Smooth muscle cell (in vitro differentiated cells): ENCODE measurements around the gene ATAD3C. TPM values are rescaled to one million over a fixed set of nuclear protein-coding genes. Genes with fewer than 3 reads are reported as not detected.

ENCODE experiments used
- DNase-seq: peaks from one replicate; lab custom pipeline; 2025; ENCODE audit not compliant: unreplicated experiment; lab: John Stamatoyannopoulos, UW
- H2AFZ ChIP-seq: fragments of 200-600 bp; sonication (generic); 2 replicates; pipeline ENCODE4 v1.6.0; 2016; ENCODE audit warnings: antibody characterized with exemption, low read depth, mild to moderate bottlenecking
- H3F3A ChIP-seq: fragments of 200-600 bp; sonication (generic); 2 replicates; pipeline ENCODE4 v1.6.0; 2017; ENCODE audit warnings: antibody characterized with exemption, low read depth
- H3K27ac ChIP-seq: fragments of 200-600 bp; sonication (generic); 2 replicates; pipeline ENCODE4 v1.5.1; 2016; ENCODE audit warnings: low read depth, mild to moderate bottlenecking
- H3K27me3 ChIP-seq: fragments of 200-600 bp; sonication (generic); 2 replicates; pipeline ENCODE4 v1.6.1; 2016; ENCODE audit warnings: low read depth, mild to moderate bottlenecking
- H3K36me3 ChIP-seq: fragments of 200-600 bp; sonication (generic); 2 replicates; pipeline ENCODE4 v1.5.1; 2016; ENCODE audit warnings: low read depth
- H3K4me1 ChIP-seq: fragments of 200-600 bp; sonication (generic); 2 replicates; pipeline ENCODE4 v1.5.1; 2016; ENCODE audit warnings: low read depth
- H3K4me2 ChIP-seq: fragments of 200-600 bp; sonication (generic); 2 replicates; pipeline ENCODE4 v1.6.0; 2016; ENCODE audit warnings: mild to moderate bottlenecking
- H3K4me3 ChIP-seq: fragments of 200-600 bp; sonication (generic); 2 replicates; pipeline ENCODE4 v1.5.1; 2016; ENCODE audit warnings: mild to moderate bottlenecking
- H3K79me2 ChIP-seq: fragments of 200-600 bp; sonication (generic); 2 replicates; pipeline ENCODE4 v1.6.0; 2016; ENCODE audit warnings: low read depth, mild to moderate bottlenecking
- H3K9ac ChIP-seq: fragments of 200-600 bp; sonication (generic); 2 replicates; pipeline ENCODE4 v1.6.0; 2016; ENCODE audit warnings: low read depth
- H3K9me3 ChIP-seq: fragments of 200-600 bp; sonication (generic); replicated peaks from 2 replicates; pipeline ENCODE4 v1.5.1; 2016; ENCODE audit warnings: low read depth
- H4K20me1 ChIP-seq: fragments of 200-600 bp; sonication (generic); 2 replicates; pipeline ENCODE4 v1.6.0; 2016; ENCODE audit warnings: low read depth
- CTCF ChIP-seq: fragments of 200-600 bp; sonication (generic); IDR thresholded peaks from 2 replicates; pipeline ENCODE4 v1.5.1; 2017; ENCODE audit warnings: borderline replicate concordance, mild to moderate bottlenecking, antibody characterized with exemption; ENCODE audit not compliant: insufficient read depth, poor library complexity, severe bottlenecking
- WGBS: methylation state at CpG from one replicate; pipeline ENCODE4 v1.1.7; 2016; ENCODE audit warnings: low lambda C conversion rate; 5-methylcytosine and 5-hydroxymethylcytosine counted together
- polyA plus RNA-seq: library from polyadenylated mRNA; unstranded; fragments of >200 nt; fragmentation: Nextera tagmentation; extraction: Ambion mirVana; gene quantifications from 2 replicates; pipeline ENCODE4 v1.2.1, GENCODE V29; 2016
- total RNA-seq: library from RNA; depleted of rRNA; stranded (reverse); fragments of >200 nt; gene quantifications from 2 replicates; pipeline ENCODE4 v1.2.3, GENCODE V29; 2014

The ATAD3C gene
- total and polyA plus RNA-seq, 2 experiments from 2014 or later, result 0.09 to 0.86 TPM

GRCh38 chr1:1435911-1436629, 13.4 kb upstream of the ATAD3C start:
- Histone ChIP-seq H3F3A (peaks cover 14% of the 10 kb centered on the region), H4K20me1 (peaks cover 26% of the 10 kb centered on the region), H3K9me3 (no peaks in the 10 kb centered on the region), H3K36me3 (no peaks in the 10 kb centered on the region), H3K27ac (no peak overlapping the region), H2AFZ (no peak overlapping the region), H3K9ac (peak overlapping the region; percentile 43), H3K4me2 (peak overlapping the region; percentile 97), H3K4me3 (peak overlapping the region; percentile 59), H3K79me2 (peaks cover 16% of the 10 kb centered on the region), H3K4me1 (peaks cover 50% of the 10 kb centered on the region), H3K27me3 (no peaks in the 10 kb centered on the region)
- no peak for TF ChIP-seq CTCF
- 33% methylated on average over 17 of the region's 40 CpGs for WGBS
- no peak for DNase-seq

GRCh38 chr1:1436630-1437032, 12.9 kb upstream of the ATAD3C start:
- Histone ChIP-seq H3K4me3 (peak overlapping the region; percentile 59), H3K9ac (peak overlapping the region; percentile 43), H3K79me2 (peaks cover 16% of the 10 kb centered on the region), H3K27me3 (no peaks in the 10 kb centered on the region), H4K20me1 (peaks cover 26% of the 10 kb centered on the region), H3K4me1 (peaks cover 44% of the 10 kb centered on the region), H3K4me2 (peak overlapping the region; percentile 97), H2AFZ (no peak overlapping the region), H3F3A (peaks cover 14% of the 10 kb centered on the region), H3K27ac (no peak overlapping the region), H3K36me3 (no peaks in the 10 kb centered on the region), H3K9me3 (no peaks in the 10 kb centered on the region)
- no peak for TF ChIP-seq CTCF
- 91% methylated on average over 7 of the region's 7 CpGs for WGBS
- DNase-seq, result no peak

GRCh38 chr1:1437033-1437903, 12.2 kb upstream of the ATAD3C start:
- peaks cover 14% of the 10 kb centered on the region for H3F3A ChIP-seq
- peak overlapping the region; percentile 97 for H3K4me2 ChIP-seq
- H3K79me2 ChIP-seq, result peaks cover 16% of the 10 kb centered on the region
- no peak for TF ChIP-seq CTCF
- 91% methylated on average over 31 of the region's 31 CpGs for WGBS
- H3K4me3 ChIP-seq, result peak overlapping the region; percentile 59
- peaks cover 38% of the 10 kb centered on the region for H3K4me1 ChIP-seq
- no peak overlapping the region for H3K27ac ChIP-seq
- H4K20me1 ChIP-seq, result peaks cover 26% of the 10 kb centered on the region
- H2AFZ ChIP-seq, result no peak overlapping the region
- DNase-seq, result no peak
- no peak overlapping the region for H3K9ac ChIP-seq
- no peaks in the 10 kb centered on the region for H3K27me3 ChIP-seq
- no peaks in the 10 kb centered on the region for H3K9me3 ChIP-seq
- H3K36me3 ChIP-seq, result no peaks in the 10 kb centered on the region
